HG03159 (cell line): Measurements from ENCODE around the gene NPB.

Source experiments
- ATAC-seq: cut with Tn5 transposase; IDR thresholded peaks from one replicate; pipeline ENCODE4 v1.9.1; 2021; ENCODE audit warnings: mild to moderate bottlenecking, moderate library complexity; ENCODE audit not compliant: unreplicated experiment

Gene NPB

DNA sequence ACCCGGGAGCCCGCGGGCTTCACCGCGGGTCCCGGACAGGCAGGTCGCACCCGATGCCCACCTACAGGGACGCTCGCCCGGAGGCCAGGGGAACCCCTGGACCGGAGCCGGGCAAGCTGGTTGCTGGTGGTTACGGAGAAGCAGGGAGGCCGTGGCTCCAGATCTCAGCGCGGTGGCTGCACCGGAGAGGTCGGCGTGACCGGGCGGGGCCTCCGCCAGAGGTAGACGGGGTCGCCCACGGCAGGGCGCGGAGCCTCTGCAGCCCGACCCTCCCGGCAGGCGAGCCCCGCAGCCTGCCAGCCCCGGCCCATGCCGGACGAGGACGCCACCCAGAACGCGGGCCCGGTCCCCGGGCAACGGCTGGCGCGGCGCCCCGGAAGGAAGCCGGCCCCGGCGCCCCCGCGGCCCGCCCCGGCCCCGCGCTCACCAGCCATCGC, 8.8 kb downstream of the NPB start:
- peak; percentile 22 for ATAC-seq

DNA sequence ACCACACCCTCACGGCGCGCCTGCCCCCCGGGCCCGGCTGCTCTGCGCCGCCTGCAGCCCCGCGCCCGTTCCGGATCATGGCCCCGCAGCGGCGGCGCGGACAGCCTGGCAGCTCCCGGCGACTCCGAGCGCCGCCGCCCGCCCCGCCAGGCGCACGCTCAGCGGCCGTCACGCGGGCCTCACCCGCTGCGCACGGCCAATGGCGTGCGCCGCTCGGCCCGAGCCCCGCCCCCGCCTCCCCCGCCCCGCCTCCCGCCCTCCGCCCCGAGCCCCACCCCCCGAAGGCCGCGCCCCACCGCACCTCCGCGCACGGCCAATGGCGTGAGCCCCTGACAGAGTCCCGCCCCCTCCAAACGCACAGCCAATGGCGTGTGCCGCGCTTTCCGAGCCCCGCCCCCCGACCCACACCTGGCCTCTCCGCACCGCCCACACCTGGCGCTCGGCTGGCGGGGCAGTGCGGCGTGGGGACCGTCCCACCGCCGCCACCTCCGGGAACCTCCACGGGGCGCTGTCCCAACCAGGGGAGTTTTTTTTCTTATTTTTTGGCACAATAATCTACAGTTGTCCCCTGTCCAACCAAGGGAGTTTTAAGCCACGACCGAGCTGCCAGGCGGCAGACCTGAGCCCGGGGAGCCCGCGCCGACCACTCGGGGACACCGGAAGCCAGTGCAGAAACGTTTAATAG, 9.4 kb downstream of the NPB start, which contains the start of gene PCYT2:
Gene PCYT2 (minus strand): TSS at position 123 of the 685 bp plus-strand sequence. CDS start 44 bp downstream, at position 79.
- peak; percentile 65 for ATAC-seq

DNA sequence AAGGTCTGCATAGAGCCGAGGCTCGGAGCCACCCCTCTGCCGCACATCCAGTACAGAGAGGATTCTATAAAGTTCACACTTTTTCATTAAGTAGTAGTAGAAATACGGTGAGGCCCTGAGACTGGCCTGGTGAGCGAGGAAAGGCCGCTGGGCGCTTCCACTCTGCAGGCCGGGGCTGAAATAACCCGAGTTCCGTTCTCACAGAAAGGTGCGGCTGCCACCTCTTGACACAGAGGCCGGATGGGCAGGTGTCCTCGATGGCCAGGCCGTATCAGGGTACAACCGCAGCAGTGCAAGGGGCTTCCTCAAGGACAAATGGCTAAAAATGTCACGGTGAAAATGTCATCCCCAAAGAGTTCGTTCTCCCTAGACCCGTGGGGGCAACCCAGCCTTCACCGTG, 9.9 kb downstream of the NPB start:
- no peak for ATAC-seq

DNA sequence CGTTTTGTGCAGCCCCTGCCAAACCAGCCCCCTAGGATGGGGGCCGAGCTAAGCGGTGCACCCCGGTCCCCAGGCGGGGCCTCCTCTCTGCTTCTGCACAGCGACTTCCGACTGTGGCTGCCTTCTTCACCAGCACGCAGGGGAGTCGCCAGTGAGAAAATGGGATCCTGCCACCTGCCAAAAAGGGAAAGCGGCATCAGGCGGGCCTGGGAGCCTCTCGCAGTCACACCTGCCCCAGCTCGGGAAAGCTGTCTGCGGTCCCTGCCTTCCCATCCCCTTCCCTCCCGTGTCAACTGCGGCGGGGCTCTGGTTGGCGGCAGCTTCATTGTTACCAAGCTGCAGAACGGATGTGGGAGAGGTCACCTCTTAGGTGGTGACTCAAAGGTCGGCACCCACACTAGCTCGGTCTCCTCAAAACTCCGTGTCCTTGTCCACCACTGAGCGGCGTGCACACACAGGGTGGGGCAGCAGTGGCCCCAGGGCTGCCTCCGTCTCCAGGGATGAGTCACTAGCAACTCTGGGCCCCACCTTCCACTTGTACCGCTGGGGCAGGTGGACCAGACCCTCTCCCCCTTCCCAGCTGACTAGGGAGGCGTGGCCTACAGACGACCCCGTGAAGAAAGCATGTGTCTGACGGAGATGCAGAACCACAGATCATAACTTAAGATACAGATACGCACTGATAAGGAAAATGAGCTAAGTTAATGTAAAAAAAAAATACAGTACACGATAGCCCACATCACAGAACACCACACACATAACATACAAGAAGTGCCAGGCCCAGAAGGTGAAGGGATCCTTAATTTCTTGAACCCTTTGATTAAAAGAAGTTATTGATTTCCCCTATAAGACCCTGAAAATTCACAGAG, 10.6 kb downstream of the NPB start:
- ATAC-seq: no peak

DNA sequence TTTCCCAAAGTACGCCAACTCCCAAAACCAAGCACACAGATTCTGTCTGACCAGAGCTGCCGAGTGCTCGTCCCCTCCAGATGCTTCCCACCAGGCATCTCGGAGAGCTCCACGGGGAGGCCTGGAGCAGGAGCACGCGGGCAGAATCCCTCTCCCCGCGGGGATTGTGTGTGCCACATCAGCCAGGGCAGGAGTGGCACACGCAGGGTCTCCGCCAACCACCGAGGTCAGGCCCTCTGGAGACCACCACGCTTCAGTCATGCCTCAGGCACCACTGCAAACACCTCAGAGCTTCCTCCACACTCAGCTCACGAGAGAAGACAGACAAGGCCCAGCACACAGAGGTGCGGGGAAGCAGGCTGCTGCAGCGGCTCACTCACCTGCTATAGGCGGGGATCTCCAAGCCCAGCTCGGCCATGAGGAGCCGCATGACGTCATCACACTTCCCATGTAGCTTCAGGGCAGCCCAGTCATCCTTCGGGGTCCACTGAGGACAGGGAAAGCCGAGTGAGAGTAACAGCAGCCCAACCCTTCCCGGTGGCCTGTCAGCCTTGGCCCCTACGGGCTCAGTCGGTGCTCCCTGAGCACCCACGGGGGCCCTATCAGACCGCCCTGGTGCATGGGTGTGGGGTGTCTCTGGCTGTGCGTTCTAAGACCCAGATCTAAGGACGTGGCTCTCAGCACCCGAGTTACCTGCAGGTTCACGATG, 11.5 kb downstream of the NPB start:
- no peak for ATAC-seq

DNA sequence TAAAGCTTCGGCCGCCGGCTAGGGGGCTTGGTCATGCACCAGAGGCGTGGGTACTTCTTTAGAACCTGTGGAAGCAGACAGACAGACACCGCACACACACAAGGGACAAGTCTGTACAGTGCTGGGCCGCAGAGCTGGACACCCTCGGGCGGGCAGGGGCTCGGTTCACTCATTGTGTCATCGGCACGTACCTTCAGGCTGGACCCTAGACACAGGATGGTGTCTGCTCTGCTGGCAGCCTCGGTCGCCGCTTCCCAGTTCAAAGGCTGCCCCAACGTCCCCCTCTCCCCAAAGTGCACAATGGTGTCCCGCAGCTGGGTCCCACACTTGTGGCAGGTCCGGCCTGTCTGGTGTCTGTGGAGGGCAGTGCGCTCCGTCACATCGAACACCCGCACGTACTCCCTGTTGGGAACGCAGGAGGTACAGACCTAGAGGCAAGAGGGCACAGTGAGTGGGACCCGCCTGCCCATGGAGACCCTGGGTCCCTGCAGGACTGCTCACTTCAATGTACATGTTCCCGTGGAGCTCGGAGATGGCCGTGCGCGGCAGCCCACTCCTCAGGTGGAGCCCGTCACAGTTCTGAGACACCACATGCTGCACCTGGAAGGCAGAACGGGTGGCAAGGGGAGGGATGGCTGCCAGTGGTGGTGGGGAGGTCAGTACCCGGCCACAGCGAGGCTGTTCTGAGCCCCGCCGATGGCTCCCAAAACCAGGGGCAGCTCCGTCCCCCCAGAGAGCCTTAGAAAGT, 12.2 kb downstream of the NPB start:
- ATAC-seq: no peak

DNA sequence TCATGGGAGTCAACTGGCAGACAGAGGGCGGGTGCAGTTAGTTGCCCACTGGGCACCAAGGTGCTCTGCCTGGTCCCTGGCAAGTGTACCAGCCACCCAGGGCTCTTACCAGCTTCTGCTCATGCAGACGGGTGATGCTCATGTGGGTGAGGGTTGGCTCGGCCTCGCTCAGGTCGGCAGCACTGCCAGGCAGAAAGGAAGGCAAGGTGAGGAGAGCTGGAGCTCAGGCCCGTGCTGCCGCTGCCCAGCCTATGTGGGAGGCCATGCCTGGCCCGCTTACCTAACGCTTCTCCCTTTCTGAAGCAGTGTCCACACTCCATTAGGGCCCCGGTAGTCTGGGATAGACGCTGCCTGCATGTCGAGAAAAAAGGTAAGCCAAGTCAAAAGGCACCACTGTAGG, 13.3 kb downstream of the NPB start:
- ATAC-seq: no peak

DNA sequence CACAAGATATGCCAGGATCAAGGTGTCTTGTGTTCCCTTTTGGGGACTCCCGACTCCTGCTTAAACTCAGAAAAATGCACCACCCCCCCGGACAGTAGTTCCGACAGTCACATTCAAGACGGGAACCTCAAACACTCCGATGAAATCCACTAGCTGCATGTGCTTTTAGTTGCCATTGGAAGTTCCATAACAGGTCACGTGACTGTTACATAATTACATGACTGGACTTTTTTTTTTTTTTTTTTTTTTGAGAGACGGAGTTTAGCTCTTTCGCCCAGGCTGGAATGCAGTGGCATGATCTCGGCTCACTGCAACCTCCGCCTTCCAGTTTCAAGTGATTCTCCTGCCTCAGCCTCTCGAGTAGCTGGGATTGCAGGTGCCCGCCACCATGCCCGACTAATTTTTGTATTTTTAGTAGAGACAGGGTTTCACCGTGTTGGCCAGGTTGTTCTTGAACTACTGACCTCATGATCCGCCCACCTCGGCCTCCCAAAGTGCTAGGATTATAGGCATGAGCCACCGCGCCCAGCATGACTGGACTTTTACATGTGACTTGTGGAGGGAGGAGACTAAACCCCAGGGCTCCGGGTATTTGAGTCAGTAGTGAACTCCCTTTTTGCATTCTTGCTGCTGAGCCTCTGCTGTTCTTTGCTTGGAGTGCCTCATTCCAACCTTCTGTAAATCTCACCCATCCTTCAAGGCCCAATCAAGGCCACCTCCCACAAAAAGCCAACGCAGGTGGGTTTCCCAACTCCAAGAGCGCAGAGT, 14.4 kb downstream of the NPB start:
- ATAC-seq: no peak

DNA sequence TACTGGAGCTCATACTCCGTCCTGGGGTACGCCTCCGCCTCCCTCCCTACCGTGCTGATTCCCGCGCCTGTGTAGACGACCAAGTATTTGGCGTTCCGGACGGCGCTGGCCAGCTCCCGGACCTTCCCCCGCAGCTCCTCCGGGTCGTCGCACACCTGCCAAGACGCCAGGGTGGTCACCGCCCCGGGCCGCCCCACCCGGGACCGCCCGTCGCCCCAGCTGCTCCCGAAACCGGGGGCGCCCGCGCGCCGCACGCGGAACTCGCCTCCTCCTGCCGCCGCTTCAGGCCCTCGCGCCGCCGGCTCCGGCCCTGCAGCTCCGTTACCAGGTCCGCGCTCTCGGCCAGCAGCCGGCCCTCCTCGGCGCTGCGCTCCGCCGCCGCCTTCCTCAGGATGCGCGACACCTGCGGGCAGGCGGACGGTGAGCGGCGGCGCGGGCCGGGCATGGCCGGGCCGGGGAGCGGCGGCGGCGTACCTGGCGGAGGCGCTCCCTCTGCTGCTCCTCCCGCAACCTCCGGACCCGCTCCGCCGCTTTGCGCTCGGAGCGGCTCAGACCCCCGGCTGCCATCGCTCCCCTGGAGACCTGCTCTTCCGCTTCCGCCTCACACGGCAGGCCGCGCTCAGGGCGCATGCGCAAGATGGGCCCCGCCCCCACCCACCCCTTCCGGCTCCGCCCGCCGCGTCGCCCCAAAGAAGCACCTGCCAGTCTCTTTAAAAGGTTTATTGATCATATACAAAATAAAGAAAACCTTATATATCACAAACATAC, 15.7 kb downstream of the NPB start, which contains the start of gene SIRT7:
Gene SIRT7 (minus strand): TSS at position 612 of the 768 bp plus-strand sequence. CDS start 45 bp downstream, at position 567.
- peak; percentile 71 for ATAC-seq

DNA sequence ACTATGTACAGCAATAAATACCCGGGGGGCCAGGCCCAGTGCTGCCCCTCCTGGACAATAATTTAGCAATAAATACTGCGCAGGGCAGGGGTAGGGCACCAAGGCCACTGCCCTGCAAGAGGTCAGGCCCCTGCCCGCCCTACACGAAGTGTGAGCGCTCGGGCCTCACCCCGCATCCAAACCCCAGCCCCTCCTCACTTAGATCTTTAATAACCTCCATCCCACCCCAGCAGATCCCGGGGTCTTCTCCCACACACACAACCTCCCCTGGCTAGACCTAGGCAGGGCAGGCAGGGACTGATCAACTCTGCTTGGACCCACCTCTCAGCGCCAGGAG, 16.3 kb downstream of the NPB start:
- ATAC-seq: peak; percentile 13

DNA sequence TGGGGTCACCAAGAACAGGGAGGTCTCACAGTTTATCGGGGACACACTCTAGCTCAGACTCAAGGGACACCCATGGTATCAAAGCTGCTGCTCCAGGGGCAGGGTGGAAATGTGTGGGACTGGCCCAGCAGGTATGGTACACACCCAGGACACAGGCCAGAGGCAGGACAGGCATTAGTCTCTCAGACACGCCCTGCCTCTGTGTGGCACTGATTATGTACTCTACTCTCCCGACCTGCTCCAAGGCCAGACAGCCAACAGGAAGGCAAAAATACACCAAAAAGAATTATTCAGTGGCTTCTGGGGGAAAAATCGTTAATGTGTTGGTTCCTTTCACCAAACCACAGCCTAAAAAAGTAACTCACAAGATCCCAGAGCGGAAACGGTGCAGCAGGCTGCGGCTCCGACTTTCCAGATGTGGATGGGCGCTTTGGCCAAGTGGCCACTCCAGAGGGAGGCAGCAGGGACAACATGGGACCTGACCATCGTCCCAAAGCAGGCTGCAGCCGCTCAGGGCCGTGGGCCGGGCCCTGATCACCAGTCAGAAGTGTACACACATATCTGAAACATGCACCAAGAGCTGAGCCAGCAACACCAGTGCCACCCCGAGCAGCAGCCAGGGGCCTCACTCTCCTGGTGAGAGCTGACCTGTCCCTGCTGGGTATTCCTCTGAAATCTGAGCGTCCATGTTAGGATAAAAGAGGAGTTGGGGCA, 17.0 kb downstream of the NPB start:
- no peak for ATAC-seq

DNA sequence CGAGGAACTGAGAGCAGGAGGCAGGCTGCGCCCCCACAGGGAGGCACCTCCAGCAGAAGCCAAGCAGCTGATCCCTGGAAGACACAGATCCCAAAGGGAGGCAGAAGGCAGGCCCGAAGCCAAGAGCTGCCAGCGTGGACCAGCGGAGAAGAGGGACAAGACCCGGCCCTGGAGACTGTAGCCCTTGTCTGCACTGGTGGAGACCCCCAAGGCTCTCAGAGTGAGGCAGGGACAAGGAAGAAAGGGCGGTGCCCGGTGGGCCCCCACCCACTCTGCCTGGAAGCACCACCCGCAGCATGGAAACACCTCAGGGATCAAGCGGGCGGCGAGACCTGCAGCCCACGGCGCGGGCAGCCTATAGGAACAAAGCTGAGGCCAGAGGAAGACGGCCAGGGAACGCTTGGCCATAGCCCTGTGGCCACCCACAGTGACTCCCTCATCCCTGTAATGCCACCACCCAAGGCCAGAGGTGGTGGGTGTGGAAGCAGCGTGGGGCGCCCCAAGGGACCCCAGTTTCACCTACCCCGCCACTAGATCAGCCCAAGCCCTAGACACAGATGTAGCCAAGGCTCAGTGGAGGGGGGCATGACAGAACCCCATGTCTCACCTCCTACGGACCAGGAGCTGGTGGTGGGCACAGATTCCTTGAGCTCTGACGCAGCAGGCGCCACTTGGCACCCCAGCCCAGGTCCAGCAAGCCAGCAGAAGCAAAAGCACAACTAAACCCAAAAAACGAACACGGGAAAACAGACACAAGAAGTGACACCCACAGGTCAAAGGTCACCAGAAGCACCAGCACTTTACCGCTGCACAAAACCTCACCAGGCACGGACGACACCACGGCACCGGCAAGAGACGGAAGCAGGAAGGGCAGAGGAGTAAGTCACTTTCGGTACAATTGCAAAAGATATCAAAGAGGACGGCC, 18.8 kb downstream of the NPB start:
- no peak for ATAC-seq

DNA sequence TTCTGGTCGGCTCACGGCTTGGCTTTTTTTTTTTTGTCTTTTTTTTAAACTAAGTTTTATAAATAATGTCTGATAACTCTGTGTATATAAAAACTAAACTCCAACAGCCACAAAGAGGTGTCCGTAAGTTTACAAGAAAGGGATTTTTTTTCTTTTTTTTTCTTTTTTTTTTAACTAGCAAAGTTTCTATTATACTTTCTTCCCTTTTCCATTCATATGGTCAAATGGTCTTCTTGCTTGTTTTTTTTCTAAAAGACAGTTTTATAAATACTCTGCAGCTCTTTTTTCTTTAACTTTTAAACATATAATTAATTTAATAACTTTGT, 19.5 kb downstream of the NPB start:
- ATAC-seq: no peak

DNA sequence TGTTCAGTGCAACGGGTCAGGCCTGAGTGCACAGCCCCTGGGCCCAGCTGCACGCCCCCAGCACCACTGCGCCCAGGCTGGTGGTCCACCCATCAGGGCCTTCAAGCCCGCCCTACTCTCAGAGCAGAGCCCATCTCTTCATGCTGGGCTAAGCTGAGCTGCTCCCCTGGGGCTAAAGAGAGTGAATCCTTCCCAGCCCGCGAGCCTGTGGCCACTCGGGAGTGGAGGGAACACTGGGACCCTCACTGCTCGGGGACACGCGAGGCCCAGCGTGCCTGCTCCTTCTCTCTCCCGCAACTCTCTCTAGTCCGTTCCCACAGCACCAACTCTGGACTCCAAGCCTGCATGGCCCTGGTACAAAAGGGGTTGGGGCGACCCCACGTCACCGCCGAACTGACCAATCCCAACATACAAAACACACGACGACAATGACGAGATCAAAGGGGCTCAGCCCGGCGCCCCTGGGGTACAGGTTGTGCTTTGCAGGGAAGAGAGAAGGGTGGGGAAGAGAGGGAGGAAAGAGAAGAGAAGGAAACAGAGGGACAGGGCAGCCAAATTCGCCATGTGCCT, 20.0 kb downstream of the NPB start:
- no peak for ATAC-seq

DNA sequence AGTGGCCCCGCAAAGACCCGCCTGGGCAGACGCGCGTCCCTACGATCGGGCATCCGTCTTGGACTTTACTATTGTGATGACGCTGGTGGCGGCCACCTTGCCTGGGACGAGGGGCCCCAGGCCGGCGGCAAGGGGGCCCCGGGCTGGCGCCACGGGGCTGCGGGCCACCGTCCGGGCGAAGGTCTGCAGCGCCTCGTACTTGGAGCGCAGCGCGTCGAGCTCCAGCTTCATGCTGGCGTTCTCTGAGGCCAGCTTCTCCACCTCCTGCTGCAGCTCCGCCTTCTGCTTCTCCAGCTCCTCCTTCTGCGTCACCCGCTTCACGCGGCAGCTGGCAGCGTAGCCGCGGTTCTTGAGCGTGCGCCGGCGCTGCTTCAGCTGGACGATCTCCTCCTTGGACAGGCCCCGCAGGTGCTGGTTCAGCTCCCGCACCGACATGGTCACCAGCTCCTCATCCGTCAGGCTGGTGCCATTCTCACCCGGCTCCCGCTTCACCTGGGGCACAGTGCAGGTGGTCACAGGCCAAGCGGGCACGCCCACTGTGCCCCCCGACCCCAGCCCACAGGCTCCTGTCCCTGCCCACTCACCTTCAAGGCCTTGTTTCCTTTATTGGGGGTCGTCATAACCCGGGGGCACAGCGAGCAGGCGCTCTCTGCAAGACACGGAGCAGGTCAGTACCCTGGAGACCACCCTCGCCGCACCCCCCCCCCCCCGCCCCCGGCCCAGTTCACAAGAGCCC, 20.7 kb downstream of the NPB start:
- ATAC-seq: no peak

DNA sequence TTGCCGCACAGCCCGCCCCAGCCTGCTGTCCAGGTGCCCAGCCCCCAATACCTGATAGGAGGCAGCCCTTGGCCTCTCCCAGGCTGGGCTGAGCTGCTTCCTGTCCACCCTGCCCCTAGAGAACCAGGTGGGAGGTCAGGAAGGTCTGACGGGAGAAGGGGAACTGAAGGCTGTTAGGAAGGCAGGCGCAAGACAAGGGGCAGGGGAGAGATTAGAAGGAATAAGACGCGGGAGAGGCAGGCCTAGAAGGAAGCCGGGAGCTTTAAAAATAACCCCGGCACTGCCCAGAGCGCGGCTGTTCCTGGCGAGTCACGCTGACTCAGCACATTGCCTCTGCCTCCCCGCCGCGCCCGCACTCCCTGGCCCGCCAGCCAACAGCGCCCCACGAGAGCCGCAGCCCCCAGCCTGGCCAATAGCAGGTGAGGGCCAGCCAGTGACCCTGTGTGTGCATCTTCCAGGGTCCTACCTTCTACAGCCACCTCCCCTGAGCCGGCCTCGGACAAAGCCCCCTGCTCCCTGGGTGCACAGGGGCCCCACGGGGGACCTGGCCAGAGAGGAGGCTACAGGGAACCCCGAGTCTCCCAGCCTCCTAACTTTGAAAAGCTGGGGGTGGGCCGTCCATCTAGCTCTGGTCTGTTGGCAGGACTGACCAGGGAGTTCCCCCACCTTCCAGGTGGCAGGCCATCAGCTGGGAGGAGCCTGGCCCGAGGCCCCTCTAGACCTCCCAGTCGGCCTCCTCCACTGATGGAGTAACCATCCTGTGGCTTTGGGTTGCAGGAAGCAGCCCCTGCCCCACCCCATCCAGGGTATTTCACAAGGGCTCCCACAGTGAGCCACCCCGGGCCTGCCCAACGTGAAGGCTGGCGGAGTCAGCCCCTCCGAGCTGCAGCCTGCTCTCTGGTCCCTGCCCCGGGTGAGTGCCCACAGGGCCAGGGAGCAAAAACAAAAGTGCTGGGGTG, 21.5 kb downstream of the NPB start:
- no peak for ATAC-seq
